ENCODE measurements around the gene TXNDC8. TPM values are rescaled to one million over a fixed set of nuclear protein-coding genes. Genes with fewer than 3 reads are reported as not detected.

TXNDC8 gene
- total and polyA plus RNA-seq, 2 of the 13 experiments (the other 11 are each of a cell fraction or from before 2014, with no cell fraction given), result not detected

GRCh38 chr9:110256380-110257096 lies 81.1 kb downstream of the TXNDC8 start, which contains the start of gene TXN (continued):
- no peak for TF ChIP-seq ATF2 (CRISPR knock-in tag; IDR thresholded peaks at IDR 0.05)
- TF ChIP-seq GTF2F1 (IDR thresholded peaks at IDR 0.05; ENCODE audit: low read length), result 0 out of 2 replicates have a peak, but pooled peaks have one; percentile 64
- no peak for TF ChIP-seq FOSL1 (CRISPR knock-in tag; IDR thresholded peaks at IDR 0.05; ENCODE audit: borderline replicate concordance)
- no peak for TF ChIP-seq DDIT3 (CRISPR knock-in tag; IDR thresholded peaks at IDR 0.05)
- TF ChIP-seq SYNCRIP (IDR thresholded peaks at IDR 0.05; ENCODE audit: insufficient read depth, low read depth, low read length), result no peak
- no peak for TF ChIP-seq ZNF256 (CRISPR knock-in tag; conservative IDR thresholded peaks at IDR 0.05)
- no peak for TF ChIP-seq ZNF597 (CRISPR knock-in tag; IDR thresholded peaks at IDR 0.05)
- TF ChIP-seq NR2F2 (IDR thresholded peaks at IDR 0.05; ENCODE audit: borderline replicate concordance, low read depth), result no peak
- TF ChIP-seq ELK4 (CRISPR knock-in tag; IDR thresholded peaks at IDR 0.05; ENCODE audit: borderline replicate concordance), result 0 out of 2 replicates have a peak, but pooled peaks have one; percentile 44
- peak; percentile 8; the same call in 1 of the 2 replicates for TF ChIP-seq ELF1 (CRISPR knock-in tag; IDR thresholded peaks at IDR 0.05)
- TF ChIP-seq ZC3H4 (CRISPR knock-in tag; IDR thresholded peaks at IDR 0.05; ENCODE audit: borderline replicate concordance), result no peak
- TF ChIP-seq TBX3 (IDR thresholded peaks at IDR 0.05; ENCODE audit: borderline replicate concordance), result no peak
- TF ChIP-seq BHLHE40 (IDR thresholded peaks at IDR 0.05; ENCODE audit: low read length), result peak; percentile 46; the same call in 1 of the 2 replicates
- TF ChIP-seq NR3C1 (CRISPR knock-in tag; IDR thresholded peaks at IDR 0.05), result no peak
- TF ChIP-seq PAWR (CRISPR knock-in tag; IDR thresholded peaks at IDR 0.05; ENCODE audit: borderline replicate concordance), result no peak
- 0 out of 2 replicates have a peak, but pooled peaks have one; percentile 31 for TF ChIP-seq ZNF251 (CRISPR knock-in tag; IDR thresholded peaks at IDR 0.05)
- TF ChIP-seq GLMP (CRISPR knock-in tag; IDR thresholded peaks at IDR 0.05; ENCODE audit: borderline replicate concordance), result no peak
- TF ChIP-seq MYPOP (CRISPR knock-in tag; IDR thresholded peaks at IDR 0.05), result peak; percentile 38; the same call in 1 of the 2 replicates
- no peak for TF ChIP-seq TERF1 (CRISPR knock-in tag; IDR thresholded peaks at IDR 0.05)
- peak; percentile 58; the same call in 1 of the 2 replicates for TF ChIP-seq BATF2 (CRISPR knock-in tag; IDR thresholded peaks at IDR 0.05)
- TF ChIP-seq PCBP1 (IDR thresholded peaks at IDR 0.05; ENCODE audit: borderline replicate concordance, low read depth, low read length), result no peak

All from HepG2 (cell line).